Epithelial cell of esophagus (primary cell): ENCODE measurements around the gene PCDH19.
A peak's percentile ranks its signal among the peaks of the same experiment; 100 is the strongest.

ENCODE experiments used
- DNase-seq: peaks from one replicate; pipeline ENCODE4 v3.0.0; 2010; ENCODE audit warnings: low read depth
- H3K4me3 ChIP-seq: 2 replicates; pipeline ENCODE4 v1.5.1; 2011; ENCODE audit warnings: mild to moderate bottlenecking, low read length, control low read depth
- CTCF ChIP-seq: IDR thresholded peaks from 2 replicates; pipeline ENCODE4 v1.5.1; 2011; ENCODE audit warnings: low read depth, mild to moderate bottlenecking, low read length, control low read depth, inconsistent platforms; ENCODE audit not compliant: insufficient read depth; ENCODE audit errors: missing control alignments

The PCDH19 gene

GRCh38 chrX:100381619-100382018, 28.5 kb downstream of the PCDH19 start:
- no peak overlapping the region for H3K4me3 ChIP-seq
- TF ChIP-seq CTCF = no peak
- peak; percentile 68 for DNase-seq

GRCh38 chrX:100379388-100379986, 30.6 kb downstream of the PCDH19 start:
- TF ChIP-seq CTCF = peak; percentile 63
- peak; percentile 27 for DNase-seq
- no peak overlapping the region for H3K4me3 ChIP-seq

- no peak for TF ChIP-seq CTCF
- no peak overlapping the region for H3K4me3 ChIP-seq
- no peak for DNase-seq
These were observed 32.2 kb downstream of the PCDH19 start for GRCh38 chrX:100377826-100378225.

GRCh38 chrX:100376576-100376975, 33.5 kb downstream of the PCDH19 start:
- H3K4me3 ChIP-seq = no peak overlapping the region
- DNase-seq = peak; percentile 60
- no peak for TF ChIP-seq CTCF

- no peak overlapping the region for H3K4me3 ChIP-seq
- TF ChIP-seq CTCF = no peak
- DNase-seq = no peak
These were observed 36.4 kb downstream of the PCDH19 start for GRCh38 chrX:100373673-100374072.

- H3K4me3 ChIP-seq = no peak overlapping the region
- peak; percentile 73 for TF ChIP-seq CTCF
- DNase-seq = peak; percentile 39
These were observed 41.9 kb downstream of the PCDH19 start for GRCh38 chrX:100368167-100368566.

GRCh38 chrX:100363896-100364295, 46.2 kb downstream of the PCDH19 start:
- no peak for TF ChIP-seq CTCF
- DNase-seq = no peak
- no peak overlapping the region for H3K4me3 ChIP-seq
